ENCODE data around the gene SPATA4. TPM values are rescaled to one million over a fixed set of nuclear protein-coding genes. Genes with fewer than 3 reads are reported as not detected.

The SPATA4 gene
- total and polyA plus RNA-seq, 10 of the 15 experiments (the other 5 are each of a cell fraction or from before 2014, with no cell fraction given) = not detected

DNA sequence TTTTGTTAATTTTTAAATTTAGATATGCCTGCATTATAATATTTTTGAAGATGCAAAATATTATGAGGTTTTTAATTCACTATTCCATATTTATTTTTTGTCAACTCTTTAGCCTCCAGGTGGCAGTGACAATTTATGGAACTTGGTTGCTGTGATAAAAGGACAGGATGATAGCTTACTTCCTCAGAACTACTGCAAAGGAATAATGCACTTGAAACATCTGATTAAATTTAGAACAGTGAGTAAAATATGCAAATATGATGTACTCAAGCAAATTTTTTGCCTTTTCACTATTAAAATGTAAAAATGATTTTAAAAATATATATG lies 45.1 kb downstream of the SPATA4 start (continued):
- no peak for TF ChIP-seq LARP7 (IDR thresholded peaks at IDR 0.05)
- TF ChIP-seq SIX5 (IDR thresholded peaks at IDR 0.05; ENCODE audit: low read depth, low read length, severe bottlenecking) = no peak
- TF ChIP-seq IKZF1 (conservative IDR thresholded peaks at IDR 0.05) = no peak
- TF ChIP-seq SMC3 (IDR thresholded peaks at IDR 0.05; ENCODE audit: borderline replicate concordance, low read length) = peak; percentile 39; the same call in 1 of the 2 replicates
- no peak for TF ChIP-seq YY1 (IDR thresholded peaks at IDR 0.05; ENCODE audit: low read depth, low read length)
- TF ChIP-seq SP1 (IDR thresholded peaks at IDR 0.05; ENCODE audit: low read depth, low read length) = no peak

DNA sequence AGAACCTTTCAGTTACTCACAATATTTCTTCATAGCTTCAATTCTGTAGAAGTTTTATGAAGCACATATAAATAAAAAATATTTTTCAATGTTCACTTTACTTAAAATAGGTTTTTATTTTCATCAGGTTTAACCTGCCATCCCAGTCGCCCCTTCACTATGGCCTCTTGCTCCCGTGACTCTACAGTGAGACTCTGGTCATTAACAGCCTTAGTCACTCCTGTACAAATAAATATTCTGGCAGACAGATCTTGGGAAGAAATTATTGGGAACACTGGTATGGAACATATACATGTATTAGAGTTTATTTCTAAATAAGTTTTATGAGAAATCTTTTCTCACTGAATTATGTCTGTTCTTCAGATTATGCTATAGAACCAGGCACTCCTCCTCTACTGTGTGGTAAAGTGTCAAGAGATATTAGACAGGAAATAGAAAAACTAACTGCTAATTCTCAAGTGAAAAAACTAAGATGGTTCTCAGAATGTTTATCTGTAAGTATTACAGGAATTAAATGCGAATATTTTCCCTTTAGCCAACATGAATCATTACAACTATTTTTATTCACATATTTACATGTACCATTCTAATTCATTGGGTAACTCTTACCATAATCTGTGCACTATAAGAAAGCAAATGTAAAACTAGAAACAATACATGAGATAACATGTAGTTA lies 45.6 kb downstream of the SPATA4 start:
- ChIA-PET SMC1A (ENCODE audit: uncharacterized antibody, unreplicated experiment) (interaction anchor here (0.8 to 1.6 kb wide), 3 partner anchors 11 to 191 kb away, joined by 3 to 4 read pairs (median 4); no protein-coding TSS in a partner anchor), POLR2A (no interaction called here), CTCF (interaction anchor here (0.6 to 2.7 kb wide), 8 partner anchors 8 to 220 kb away, joined by 3 to 18 read pairs (median 4); partner anchors contain the start of gene SPATA4), RAD21 (ENCODE audit: unreplicated experiment) (interaction anchor here (1.6 kb wide), 1 partner anchor 191 kb away, joined by 13 read pairs; no protein-coding TSS in a partner anchor)
- Histone ChIP-seq H3K4me3 (no peak overlapping the region), H4K20me1 (ENCODE audit: control insufficient read depth, insufficient read depth) (no peaks in the 10 kb centered on the region), H3K36me3 (ENCODE audit: control insufficient read depth in 2 of 2, insufficient read depth in 2 of 2, low read length in 1 of 2) (no peaks in the 10 kb centered on the region), H3K27me3 (replicated peaks in 1 of 2; ENCODE audit: control insufficient read depth in 2 of 2, insufficient read depth in 2 of 2, low read length in 1 of 2) (no peaks in the 10 kb centered on the region), H3K79me2 (ENCODE audit: control insufficient read depth, insufficient read depth, low read length) (no peaks in the 10 kb centered on the region), H3K4me2 (ENCODE audit: control insufficient read depth, insufficient read depth) (no peak overlapping the region), H3K4me1 (ENCODE audit: control insufficient read depth, insufficient read depth, low read length) (no peaks in the 10 kb centered on the region), H3K9ac (ENCODE audit: control insufficient read depth, insufficient read depth, low read length) (no peak overlapping the region), H2AFZ (ENCODE audit: control insufficient read depth, low read depth, low read length) (no peak overlapping the region), H3K9me3 (replicated peaks; ENCODE audit: control insufficient read depth, insufficient read depth, low read length) (no peaks in the 10 kb centered on the region), H3K27ac (ENCODE audit: control insufficient read depth, insufficient read depth) (no peak overlapping the region)
- intact Hi-C loops (cut with micrococcal nuclease; ENCODE audit: unreplicated experiment) (loop anchor here (1.0 to 5.0 kb wide), 3 partner anchors 127 to 191 kb away; no protein-coding TSS in a partner anchor), in situ Hi-C loops (cut with MboI) (no loop called here)
- BruUV-seq (replicated peaks) = no TSS peak
- DNase-seq (ENCODE audit: low read depth, low spot score) (no peak), ATAC-seq (no peak), FAIRE-seq (no peak)
- WGBS (ENCODE audit: insufficient coverage, insufficient replicate concordance, low lambda C conversion rate, missing lambda C conversion rate) = 56% methylated on average over 3 of the region's 3 CpGs
- TF ChIP-seq BACH1 (IDR thresholded peaks at IDR 0.05; ENCODE audit: borderline replicate concordance) = no peak
- TF ChIP-seq, protein P1, sequence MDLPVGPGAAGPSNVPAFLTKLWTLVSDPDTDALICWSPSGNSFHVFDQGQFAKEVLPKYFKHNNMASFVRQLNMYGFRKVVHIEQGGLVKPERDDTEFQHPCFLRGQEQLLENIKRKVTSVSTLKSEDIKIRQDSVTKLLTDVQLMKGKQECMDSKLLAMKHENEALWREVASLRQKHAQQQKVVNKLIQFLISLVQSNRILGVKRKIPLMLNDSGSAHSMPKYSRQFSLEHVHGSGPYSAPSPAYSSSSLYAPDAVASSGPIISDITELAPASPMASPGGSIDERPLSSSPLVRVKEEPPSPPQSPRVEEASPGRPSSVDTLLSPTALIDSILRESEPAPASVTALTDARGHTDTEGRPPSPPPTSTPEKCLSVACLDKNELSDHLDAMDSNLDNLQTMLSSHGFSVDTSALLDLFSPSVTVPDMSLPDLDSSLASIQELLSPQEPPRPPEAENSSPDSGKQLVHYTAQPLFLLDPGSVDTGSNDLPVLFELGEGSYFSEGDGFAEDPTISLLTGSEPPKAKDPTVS (IDR thresholded peaks at IDR 0.05; ENCODE audit: low read depth, low read length) = no peak
- TF ChIP-seq NFXL1 (IDR thresholded peaks at IDR 0.05; ENCODE audit: borderline replicate concordance) = no peak
- TF ChIP-seq SMARCA5 (IDR thresholded peaks at IDR 0.05) = no peak
- no peak for TF ChIP-seq HDAC2 (IDR thresholded peaks at IDR 0.05)
- TF ChIP-seq, protein P2, sequence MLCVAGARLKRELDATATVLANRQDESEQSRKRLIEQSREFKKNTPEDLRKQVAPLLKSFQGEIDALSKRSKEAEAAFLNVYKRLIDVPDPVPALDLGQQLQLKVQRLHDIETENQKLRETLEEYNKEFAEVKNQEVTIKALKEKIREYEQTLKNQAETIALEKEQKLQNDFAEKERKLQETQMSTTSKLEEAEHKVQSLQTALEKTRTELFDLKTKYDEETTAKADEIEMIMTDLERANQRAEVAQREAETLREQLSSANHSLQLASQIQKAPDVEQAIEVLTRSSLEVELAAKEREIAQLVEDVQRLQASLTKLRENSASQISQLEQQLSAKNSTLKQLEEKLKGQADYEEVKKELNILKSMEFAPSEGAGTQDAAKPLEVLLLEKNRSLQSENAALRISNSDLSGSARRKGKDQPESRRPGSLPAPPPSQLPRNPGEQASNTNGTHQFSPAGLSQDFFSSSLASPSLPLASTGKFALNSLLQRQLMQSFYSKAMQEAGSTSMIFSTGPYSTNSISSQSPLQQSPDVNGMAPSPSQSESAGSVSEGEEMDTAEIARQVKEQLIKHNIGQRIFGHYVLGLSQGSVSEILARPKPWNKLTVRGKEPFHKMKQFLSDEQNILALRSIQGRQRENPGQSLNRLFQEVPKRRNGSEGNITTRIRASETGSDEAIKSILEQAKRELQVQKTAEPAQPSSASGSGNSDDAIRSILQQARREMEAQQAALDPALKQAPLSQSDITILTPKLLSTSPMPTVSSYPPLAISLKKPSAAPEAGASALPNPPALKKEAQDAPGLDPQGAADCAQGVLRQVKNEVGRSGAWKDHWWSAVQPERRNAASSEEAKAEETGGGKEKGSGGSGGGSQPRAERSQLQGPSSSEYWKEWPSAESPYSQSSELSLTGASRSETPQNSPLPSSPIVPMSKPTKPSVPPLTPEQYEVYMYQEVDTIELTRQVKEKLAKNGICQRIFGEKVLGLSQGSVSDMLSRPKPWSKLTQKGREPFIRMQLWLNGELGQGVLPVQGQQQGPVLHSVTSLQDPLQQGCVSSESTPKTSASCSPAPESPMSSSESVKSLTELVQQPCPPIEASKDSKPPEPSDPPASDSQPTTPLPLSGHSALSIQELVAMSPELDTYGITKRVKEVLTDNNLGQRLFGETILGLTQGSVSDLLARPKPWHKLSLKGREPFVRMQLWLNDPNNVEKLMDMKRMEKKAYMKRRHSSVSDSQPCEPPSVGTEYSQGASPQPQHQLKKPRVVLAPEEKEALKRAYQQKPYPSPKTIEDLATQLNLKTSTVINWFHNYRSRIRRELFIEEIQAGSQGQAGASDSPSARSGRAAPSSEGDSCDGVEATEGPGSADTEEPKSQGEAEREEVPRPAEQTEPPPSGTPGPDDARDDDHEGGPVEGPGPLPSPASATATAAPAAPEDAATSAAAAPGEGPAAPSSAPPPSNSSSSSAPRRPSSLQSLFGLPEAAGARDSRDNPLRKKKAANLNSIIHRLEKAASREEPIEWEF (IDR thresholded peaks at IDR 0.05; ENCODE audit: insufficient replicate concordance, low read depth, low read length) = no peak
- TF ChIP-seq CBX3 (IDR thresholded peaks at IDR 0.05; ENCODE audit: borderline replicate concordance, low read depth) = no peak
- no peak for TF ChIP-seq HDAC6 (IDR thresholded peaks at IDR 0.05; ENCODE audit: unreplicated experiment)
- TF ChIP-seq, protein P3, sequence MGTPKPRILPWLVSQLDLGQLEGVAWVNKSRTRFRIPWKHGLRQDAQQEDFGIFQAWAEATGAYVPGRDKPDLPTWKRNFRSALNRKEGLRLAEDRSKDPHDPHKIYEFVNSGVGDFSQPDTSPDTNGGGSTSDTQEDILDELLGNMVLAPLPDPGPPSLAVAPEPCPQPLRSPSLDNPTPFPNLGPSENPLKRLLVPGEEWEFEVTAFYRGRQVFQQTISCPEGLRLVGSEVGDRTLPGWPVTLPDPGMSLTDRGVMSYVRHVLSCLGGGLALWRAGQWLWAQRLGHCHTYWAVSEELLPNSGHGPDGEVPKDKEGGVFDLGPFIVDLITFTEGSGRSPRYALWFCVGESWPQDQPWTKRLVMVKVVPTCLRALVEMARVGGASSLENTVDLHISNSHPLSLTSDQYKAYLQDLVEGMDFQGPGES (IDR thresholded peaks at IDR 0.05) = no peak
